ENCODE measurements around the gene LCE1D. TPM values are rescaled to one million over a fixed set of nuclear protein-coding genes. Genes with fewer than 3 reads are reported as not detected.
A peak's percentile ranks its signal among the peaks of the same experiment; 100 is the strongest.

LCE1D gene
- total RNA-seq, 1 experiment from 2014 or later, result not detected

GRCh38 chr1:152770411-152770810 is 26.1 kb upstream of the LCE1D start (continued):
- TF ChIP-seq, protein P1, sequence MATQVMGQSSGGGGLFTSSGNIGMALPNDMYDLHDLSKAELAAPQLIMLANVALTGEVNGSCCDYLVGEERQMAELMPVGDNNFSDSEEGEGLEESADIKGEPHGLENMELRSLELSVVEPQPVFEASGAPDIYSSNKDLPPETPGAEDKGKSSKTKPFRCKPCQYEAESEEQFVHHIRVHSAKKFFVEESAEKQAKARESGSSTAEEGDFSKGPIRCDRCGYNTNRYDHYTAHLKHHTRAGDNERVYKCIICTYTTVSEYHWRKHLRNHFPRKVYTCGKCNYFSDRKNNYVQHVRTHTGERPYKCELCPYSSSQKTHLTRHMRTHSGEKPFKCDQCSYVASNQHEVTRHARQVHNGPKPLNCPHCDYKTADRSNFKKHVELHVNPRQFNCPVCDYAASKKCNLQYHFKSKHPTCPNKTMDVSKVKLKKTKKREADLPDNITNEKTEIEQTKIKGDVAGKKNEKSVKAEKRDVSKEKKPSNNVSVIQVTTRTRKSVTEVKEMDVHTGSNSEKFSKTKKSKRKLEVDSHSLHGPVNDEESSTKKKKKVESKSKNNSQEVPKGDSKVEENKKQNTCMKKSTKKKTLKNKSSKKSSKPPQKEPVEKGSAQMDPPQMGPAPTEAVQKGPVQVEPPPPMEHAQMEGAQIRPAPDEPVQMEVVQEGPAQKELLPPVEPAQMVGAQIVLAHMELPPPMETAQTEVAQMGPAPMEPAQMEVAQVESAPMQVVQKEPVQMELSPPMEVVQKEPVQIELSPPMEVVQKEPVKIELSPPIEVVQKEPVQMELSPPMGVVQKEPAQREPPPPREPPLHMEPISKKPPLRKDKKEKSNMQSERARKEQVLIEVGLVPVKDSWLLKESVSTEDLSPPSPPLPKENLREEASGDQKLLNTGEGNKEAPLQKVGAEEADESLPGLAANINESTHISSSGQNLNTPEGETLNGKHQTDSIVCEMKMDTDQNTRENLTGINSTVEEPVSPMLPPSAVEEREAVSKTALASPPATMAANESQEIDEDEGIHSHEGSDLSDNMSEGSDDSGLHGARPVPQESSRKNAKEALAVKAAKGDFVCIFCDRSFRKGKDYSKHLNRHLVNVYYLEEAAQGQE (IDR thresholded peaks at IDR 0.05; ENCODE audit: low read depth), result no peak
- TF ChIP-seq EZH2 (IDR thresholded peaks at IDR 0.05) (no peak), EZH2phosphoT487 (IDR thresholded peaks at IDR 0.05; ENCODE audit: borderline replicate concordance) (no peak)

GRCh38 chr1:152774875-152775274 is 21.6 kb upstream of the LCE1D start, which contains the start of gene LCE1F:
Gene LCE1F (plus strand): TSS chr1:152775140. CDS start chr1:152776372, 1,232 bp downstream.
- H4K20me1 ChIP-seq (ENCODE audit: insufficient read depth), result no peaks in the 10 kb centered on the region
- DNase-seq (ENCODE audit: low read depth, low spot score), result peak; percentile 15
- H3K79me2 ChIP-seq (ENCODE audit: insufficient read depth, low read length), result no peaks in the 10 kb centered on the region
- RAD21 ChIA-PET (ENCODE audit: low non-redundant PET in 1 of 2, low total read pairs in 2 of 2, uncharacterized antibody in 2 of 2, unreplicated experiment in 2 of 2), result no interaction called here
- H3K9me3 ChIP-seq (ENCODE audit: control insufficient read depth in 1 of 2, insufficient read depth in 1 of 2, low read depth in 1 of 2, low read length in 2 of 2), result no peaks in the 10 kb centered on the region
- H3K27me3 ChIP-seq (ENCODE audit: insufficient read depth, low read length), result no peaks in the 10 kb centered on the region
- H3K9me2 ChIP-seq (ENCODE audit: insufficient read depth), result no peaks in the 10 kb centered on the region
- CTCF ChIA-PET, result no interaction called here
- POLR2A ChIA-PET, result no interaction called here
- no peak within 1 kb of the TSS for H3K9ac ChIP-seq (ENCODE audit: low read length)
- intact Hi-C loops (cut with micrococcal nuclease), result no loop called here
- BruUV-seq (replicated peaks), result no TSS peak
- no peak within 1 kb of the TSS for H3K4me2 ChIP-seq (ENCODE audit: low read length)
- H3K4me1 ChIP-seq (ENCODE audit: control insufficient read depth in 1 of 2, insufficient read depth in 2 of 2, low read length in 2 of 2), result no peaks in the 10 kb centered on the region
- peak; percentile 90 for ATAC-seq
- no peak within 1 kb of the TSS for H3K4me3 ChIP-seq (replicated peaks in 1 of 2; ENCODE audit: low read depth in 1 of 2, low read length in 2 of 2)
- no peak for TF ChIP-seq SIN3A (IDR thresholded peaks at IDR 0.05; ENCODE audit: low read depth)
- TF ChIP-seq, protein P2, sequence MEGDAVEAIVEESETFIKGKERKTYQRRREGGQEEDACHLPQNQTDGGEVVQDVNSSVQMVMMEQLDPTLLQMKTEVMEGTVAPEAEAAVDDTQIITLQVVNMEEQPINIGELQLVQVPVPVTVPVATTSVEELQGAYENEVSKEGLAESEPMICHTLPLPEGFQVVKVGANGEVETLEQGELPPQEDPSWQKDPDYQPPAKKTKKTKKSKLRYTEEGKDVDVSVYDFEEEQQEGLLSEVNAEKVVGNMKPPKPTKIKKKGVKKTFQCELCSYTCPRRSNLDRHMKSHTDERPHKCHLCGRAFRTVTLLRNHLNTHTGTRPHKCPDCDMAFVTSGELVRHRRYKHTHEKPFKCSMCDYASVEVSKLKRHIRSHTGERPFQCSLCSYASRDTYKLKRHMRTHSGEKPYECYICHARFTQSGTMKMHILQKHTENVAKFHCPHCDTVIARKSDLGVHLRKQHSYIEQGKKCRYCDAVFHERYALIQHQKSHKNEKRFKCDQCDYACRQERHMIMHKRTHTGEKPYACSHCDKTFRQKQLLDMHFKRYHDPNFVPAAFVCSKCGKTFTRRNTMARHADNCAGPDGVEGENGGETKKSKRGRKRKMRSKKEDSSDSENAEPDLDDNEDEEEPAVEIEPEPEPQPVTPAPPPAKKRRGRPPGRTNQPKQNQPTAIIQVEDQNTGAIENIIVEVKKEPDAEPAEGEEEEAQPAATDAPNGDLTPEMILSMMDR (IDR thresholded peaks at IDR 0.05 in 2 of 3, conservative IDR thresholded peaks at IDR 0.05 in 1 of 3; ENCODE audit: borderline replicate concordance in 1 of 3, insufficient read depth in 1 of 3, low read depth in 2 of 3, low read length in 2 of 3), result peak in 2 of 3 experiments; percentile 42 to 47; a peak in 4 of 6 replicates
- H3K36me3 ChIP-seq (ENCODE audit: control insufficient read depth in 1 of 2, insufficient read depth in 2 of 2, low read length in 2 of 2), result no peaks in the 10 kb centered on the region
- no peak within 1 kb of the TSS for H2AFZ ChIP-seq (ENCODE audit: low read depth, low read length, poor library complexity, severe bottlenecking)
- no peak within 1 kb of the TSS for H3K27ac ChIP-seq (ENCODE audit: low read depth, low read length)

Measured in HCT116 (cell line).